Endothelial cell of umbilical vein (primary cell): ENCODE results near the gene PPP2CA. TPM values are rescaled to one million over a fixed set of nuclear protein-coding genes. Genes with fewer than 3 reads are reported as not detected.

ENCODE experiments used
- BruUV-seq: library from RNA; stranded (reverse); fragments of 400-500 nt; replicated peaks from 2 replicates; lab custom pipeline; 2021; lab: Mats Ljungman, UMichigan
- CTCF ChIA-PET: fragments of 300-600, 350-600 bp; sonication (Branson Sonifier 250); formaldehyde crosslinking; loops from one replicate; lab custom pipeline; 2021; ENCODE audit warnings: antibody characterized with exemption, inconsistent platforms; lab: Charles Lee
- POLR2A ChIA-PET: fragments of 300-600, 350-600 bp; sonication (Branson Sonifier 250); formaldehyde crosslinking; loops from one replicate; lab custom pipeline; 2021; ENCODE audit warnings: antibody characterized with exemption, inconsistent platforms; lab: Charles Lee
- DNase-seq: peaks from one replicate; pipeline ENCODE4 v3.0.0-alpha.2; 2011; ENCODE audit warnings: low read depth, low spot score
- FAIRE-seq: peaks from 2 replicates; lab custom pipeline; 2011; peaks lifted over from hg19 to GRCh38; lab: Jason Lieb, UNC
- H2AFZ ChIP-seq: 2 replicates; pipeline ENCODE4 v1.6.0; 2012; ENCODE audit warnings: low read depth, low read length, control low read depth, inconsistent platforms
- H3K27ac ChIP-seq: 2 replicates; pipeline ENCODE4 v1.5.1; 2011; ENCODE audit warnings: low read depth, mild to moderate bottlenecking, control low read depth, low read length, moderate library complexity; ENCODE audit not compliant: insufficient read depth
- H3K27me3 ChIP-seq, 2 experiments: 2 replicates each; pipeline versions ENCODE4 v1.6.0 to v1.6.1; 2011; ENCODE audit warnings: low read length in 2 of 2, mixed read lengths in 1 of 2; ENCODE audit not compliant: control insufficient read depth in 2 of 2, insufficient read depth in 2 of 2
- H3K36me3 ChIP-seq, 2 experiments: 2 replicates in 1 of 2; 3 replicates in 1 of 2; pipeline ENCODE4 v1.5.1; 2011; ENCODE audit warnings: low read length in 2 of 2, mild to moderate bottlenecking in 1 of 2, moderate library complexity in 1 of 2; ENCODE audit not compliant: control insufficient read depth in 2 of 2, insufficient read depth in 2 of 2; ENCODE audit errors: extremely low read depth in 1 of 2
- H3K4me1 ChIP-seq: 3 replicates; pipeline ENCODE4 v1.5.1; 2011; ENCODE audit warnings: mild to moderate bottlenecking, low read length; ENCODE audit not compliant: control insufficient read depth, insufficient read depth; ENCODE audit errors: extremely low read depth
- H3K4me2 ChIP-seq: 2 replicates; pipeline ENCODE4 v1.6.1; 2011; ENCODE audit warnings: low read length, control low read depth, mixed read lengths; ENCODE audit not compliant: insufficient read depth
- H3K4me3 ChIP-seq, 3 experiments: fragments of 200-600 bp in 1 of 3; sonication (generic), shearing (Covaris generic) in 1 of 3; replicated peaks in 1 of 3; 2 replicates each; pipeline ENCODE4 v1.5.1; 2011 to 2016; ENCODE audit warnings: control low read depth in 3 of 3, low read length in 3 of 3, mild to moderate bottlenecking in 2 of 3, inconsistent platforms in 1 of 3, low read depth in 1 of 3, moderate library complexity in 1 of 3; ENCODE audit not compliant: insufficient read depth in 1 of 3
- H3K79me2 ChIP-seq: 2 replicates; pipeline ENCODE4 v1.6.0; 2012; ENCODE audit warnings: low read length, inconsistent platforms; ENCODE audit not compliant: control insufficient read depth, insufficient read depth
- H3K9ac ChIP-seq: replicated peaks from 2 replicates; pipeline ENCODE3; 2011; ENCODE audit warnings: low read length, control low read depth; ENCODE audit not compliant: insufficient read depth; ENCODE audit errors: extremely low read depth
- H3K9me1 ChIP-seq: replicated peaks from 3 replicates; pipeline ENCODE4 v1.6.0; 2011; ENCODE audit warnings: mild to moderate bottlenecking, low read length; ENCODE audit not compliant: control insufficient read depth, insufficient read depth; ENCODE audit errors: extremely low read depth
- H3K9me3 ChIP-seq: replicated peaks from 2 replicates; pipeline ENCODE4 v1.5.1; 2012; ENCODE audit warnings: low read length, inconsistent platforms; ENCODE audit not compliant: control insufficient read depth, insufficient read depth
- H4K20me1 ChIP-seq: replicated peaks from 2 replicates; pipeline ENCODE3; 2011; ENCODE audit warnings: mild to moderate bottlenecking, low read length; ENCODE audit not compliant: control insufficient read depth, insufficient read depth; ENCODE audit errors: extremely low read depth
- CTCF ChIP-seq, 2 donors: IDR thresholded peaks; 1 replicate in 1 of 2; 2 replicates in 1 of 2; pipeline ENCODE4 v1.5.1; 2011; ENCODE audit warnings: low read length in 2 of 2, mild to moderate bottlenecking in 2 of 2, moderate library complexity in 2 of 2, control low read depth in 1 of 2, inconsistent platforms in 1 of 2, low read depth in 1 of 2; ENCODE audit not compliant: insufficient read depth in 1 of 2; ENCODE audit errors: extremely low read depth in 1 of 2
- EZH2 ChIP-seq: IDR thresholded peaks from 2 replicates; pipeline ENCODE4 v1.6.1; 2012; ENCODE audit warnings: borderline replicate concordance, low read depth, mild to moderate bottlenecking, moderate library complexity, low read length, inconsistent platforms; ENCODE audit not compliant: severe bottlenecking
- FOS ChIP-seq: IDR thresholded peaks from 2 replicates; pipeline ENCODE4 v1.6.1; 2011; ENCODE audit warnings: mild to moderate bottlenecking, low read length, moderate library complexity, borderline replicate concordance; ENCODE audit not compliant: insufficient read depth
- GATA2 ChIP-seq: IDR thresholded peaks from 2 replicates; pipeline ENCODE4 v1.7.0; 2011; ENCODE audit warnings: low read depth, mild to moderate bottlenecking, moderate library complexity, mixed read lengths, low read length; ENCODE audit not compliant: insufficient read length, insufficient read depth
- JUN ChIP-seq: IDR thresholded peaks from 2 replicates; pipeline ENCODE4 v1.6.1; 2011; ENCODE audit warnings: borderline replicate concordance, low read depth; ENCODE audit not compliant: insufficient read length, insufficient read depth
- MYC ChIP-seq: IDR thresholded peaks from one replicate; pipeline ENCODE4 v1.6.1; 2011; ENCODE audit warnings: mild to moderate bottlenecking, low read depth, low read length
- POLR2A ChIP-seq: IDR thresholded peaks from 2 replicates; pipeline ENCODE4 v1.6.1; 2012; ENCODE audit warnings: low read depth, mild to moderate bottlenecking, control low read depth, low read length
- POLR2AphosphoS5 ChIP-seq: IDR thresholded peaks from 2 replicates; pipeline ENCODE4 v1.6.1; 2012; ENCODE audit warnings: low read depth, mild to moderate bottlenecking, control low read depth, low read length, moderate library complexity; ENCODE audit not compliant: insufficient read depth
- dilution Hi-C: fragments of 300-500 bp; cut with MboI; formaldehyde crosslinking; loops from one replicate; pipeline ENCODE4 v1.15.0; 2019; ENCODE audit warnings: low sequenced_read_pairs; ENCODE audit not compliant: extremely low pct_ligation_motif_present
- intact Hi-C: fragments of 100-400 bp; cut with micrococcal nuclease; formaldehyde crosslinking; loops from one replicate; pipeline ENCODE4 v1.10.0; 2022
- polyA plus RNA-seq, 4 experiments: library from polyadenylated mRNA; depleted of rRNA in 3 of 4; stranded (reverse) in 3 of 4; unstranded in 1 of 4; fragments of >200 nt; gene quantifications; 2 replicates each; pipeline versions ENCODE4 v1.2.1 to v1.2.3, GENCODE V29; 2011 to 2012; ENCODE audit warnings: missing spikeins in 1 of 4
- total RNA-seq: library from RNA; stranded (reverse); gene quantifications from 2 replicates; pipeline ENCODE4 v1.2.3, GENCODE V29; 2021
- TF ChIP-seq, protein P1 (sequence below): IDR thresholded peaks from 2 replicates; pipeline ENCODE4 v1.6.1; 2011; ENCODE audit not compliant: insufficient read depth, insufficient read length

The PPP2CA gene
- total and polyA plus RNA-seq, 2 donors (not counting 3 experiments of a cell fraction or from before 2014, with no cell fraction given): 107 to 183 TPM

DNA sequence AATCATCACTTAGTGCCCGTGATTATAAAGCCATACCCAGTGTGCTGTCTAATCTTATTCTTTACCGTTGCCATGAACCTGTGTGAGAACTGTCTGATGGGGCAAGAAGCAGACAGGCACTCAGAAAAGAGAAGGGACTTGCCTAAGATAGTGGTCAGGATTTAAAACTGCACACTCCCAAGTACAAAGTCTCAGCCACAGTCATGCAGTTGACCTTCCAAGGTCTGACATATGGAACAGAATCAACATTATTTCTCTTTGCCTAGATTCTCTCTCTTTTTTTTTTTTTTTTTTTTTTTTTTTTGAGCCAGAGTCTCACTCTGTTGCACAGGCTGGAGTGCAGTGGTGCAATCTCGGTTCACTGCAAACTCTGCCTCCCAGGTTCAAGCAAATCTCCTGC is 1.9 kb upstream of the PPP2CA start:
- H3K9ac ChIP-seq: no peak overlapping the region
- BruUV-seq: no TSS peak
- no peaks in the 10 kb centered on the region for H3K9me3 ChIP-seq
- ChIA-PET CTCF (interaction anchor here (1.4 kb wide), 1 partner anchor 46 kb away, joined by 3 read pairs; no protein-coding TSS in a partner anchor), POLR2A (interaction anchor here (1.8 kb wide), 1 partner anchor 52 kb away, joined by 5 read pairs; no protein-coding TSS in a partner anchor)
- FAIRE-seq (no peak), DNase-seq (no peak)
- H3K79me2 ChIP-seq: peaks cover 31% of the 10 kb centered on the region
- intact Hi-C loops (loop anchor here (2.0 kb wide), 1 partner anchor 17 kb away; no protein-coding TSS in a partner anchor), dilution Hi-C loops (no loop called here)
- H2AFZ ChIP-seq: no peak overlapping the region
- peaks cover 3% of the 10 kb centered on the region for H3K9me1 ChIP-seq
- no peak overlapping the region for H3K4me2 ChIP-seq
- H3K36me3 ChIP-seq: no peaks in the 10 kb centered on the region
- TF ChIP-seq MYC (no peak), JUN (no peak), EZH2 (no peak), CTCF (IDR thresholded peaks at IDR 0.05; ENCODE audit: extremely low read depth in 1 of 2, insufficient read depth in 1 of 2, low read depth in 1 of 2, low read length in 2 of 2) (no peak), GATA2 (no peak), POLR2AphosphoS5 (no peak), POLR2A (no peak), FOS (no peak)
- TF ChIP-seq, protein P1, sequence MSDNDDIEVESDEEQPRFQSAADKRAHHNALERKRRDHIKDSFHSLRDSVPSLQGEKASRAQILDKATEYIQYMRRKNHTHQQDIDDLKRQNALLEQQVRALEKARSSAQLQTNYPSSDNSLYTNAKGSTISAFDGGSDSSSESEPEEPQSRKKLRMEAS: no peak
- H3K27ac ChIP-seq: no peak overlapping the region
- no peak overlapping the region for H3K4me3 ChIP-seq
- no peaks in the 10 kb centered on the region for H3K27me3 ChIP-seq
- H4K20me1 ChIP-seq: peaks cover 14% of the 10 kb centered on the region
- H3K4me1 ChIP-seq: peaks cover 20% of the 10 kb centered on the region
